Left lobe of liver (tissue), 2 donors: ENCODE data around the gene TSKU. TPM values are rescaled to one million over a fixed set of nuclear protein-coding genes. Genes with fewer than 3 reads are reported as not detected.

Experiments used
- ATAC-seq: fragments of 200-7000 bp; cut with Tn5 transposase; one replicate; pipeline ENCODE4 v1.9.1; 2020; ENCODE audit warnings: mild to moderate bottlenecking, moderate library complexity
- DNase-seq: peaks from one replicate; pipeline ENCODE4 v3.0.0-alpha.2; 2020; ENCODE audit warnings: low spot score
- total RNA-seq: library from RNA; stranded (reverse); gene quantifications from one replicate; pipeline ENCODE4 v1.2.1, GENCODE V29; 2021
- donor health status: DM: no; HTN: no; CAD: no; lungs with moderate emphysema.
- donor health status: DM: no; HTN: yes; CAD: no.

Gene TSKU, protein sequence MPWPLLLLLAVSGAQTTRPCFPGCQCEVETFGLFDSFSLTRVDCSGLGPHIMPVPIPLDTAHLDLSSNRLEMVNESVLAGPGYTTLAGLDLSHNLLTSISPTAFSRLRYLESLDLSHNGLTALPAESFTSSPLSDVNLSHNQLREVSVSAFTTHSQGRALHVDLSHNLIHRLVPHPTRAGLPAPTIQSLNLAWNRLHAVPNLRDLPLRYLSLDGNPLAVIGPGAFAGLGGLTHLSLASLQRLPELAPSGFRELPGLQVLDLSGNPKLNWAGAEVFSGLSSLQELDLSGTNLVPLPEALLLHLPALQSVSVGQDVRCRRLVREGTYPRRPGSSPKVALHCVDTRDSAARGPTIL
- total RNA-seq, result 547 TPM

DNA sequence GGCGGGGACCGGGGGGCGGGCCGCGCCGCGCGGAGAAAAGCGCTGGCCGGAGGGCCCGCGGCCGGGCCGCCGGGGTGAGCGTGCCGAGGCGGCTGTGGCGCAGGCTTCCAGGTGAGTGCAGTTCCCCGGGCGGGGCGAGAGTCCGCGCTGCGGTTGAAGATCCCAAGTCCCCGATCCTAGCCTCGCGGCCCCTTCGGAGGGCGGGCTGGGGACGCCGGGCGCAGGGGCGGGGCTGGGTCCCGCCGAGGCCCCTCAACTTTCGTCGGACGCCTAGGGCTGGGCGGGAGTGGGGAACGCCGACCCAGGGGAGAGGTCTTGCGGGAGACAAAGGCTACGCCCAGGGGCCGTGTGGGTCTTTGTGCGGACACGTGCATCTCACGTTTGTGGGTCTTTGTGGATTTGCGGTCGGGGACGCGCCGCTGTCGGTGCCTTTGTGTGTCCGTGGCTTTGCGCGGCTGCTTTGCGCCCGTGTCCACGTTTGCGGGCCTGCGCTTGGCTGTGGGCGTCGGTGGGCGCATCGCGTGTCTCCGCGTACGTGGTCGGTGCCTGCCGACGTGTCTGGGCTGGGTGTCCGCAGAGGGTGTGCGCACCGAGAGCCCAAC lies at the start of gene TSKU:
TSKU (plus strand) TSS at position 63 of the 602 bp plus-strand sequence. CDS start 12,261 bp downstream, outside the sequence.
- ATAC-seq (peak; percentile 4), DNase-seq (no peak)

DNA sequence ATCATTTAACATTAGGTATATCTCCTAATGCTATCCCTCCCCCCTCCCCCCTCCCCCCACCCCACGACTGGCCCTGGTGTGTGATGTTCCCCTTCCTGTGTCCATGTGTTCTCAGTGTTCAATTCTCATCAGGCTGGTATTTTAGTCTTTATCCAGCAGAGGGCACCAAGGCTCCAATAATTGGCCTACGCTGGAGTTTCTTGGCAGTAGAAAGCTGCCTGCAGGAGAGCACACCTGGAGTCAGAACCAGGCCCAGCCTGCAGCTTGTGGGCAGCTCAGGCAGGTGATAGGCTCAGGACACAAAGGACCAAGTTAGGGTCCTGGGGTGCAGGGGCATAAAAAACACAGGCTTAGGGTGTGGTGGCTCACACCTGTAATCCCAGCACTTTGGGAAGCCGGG lies 49.2 kb upstream of the TSKU start:
- peak; percentile 65 for DNase-seq

DNA sequence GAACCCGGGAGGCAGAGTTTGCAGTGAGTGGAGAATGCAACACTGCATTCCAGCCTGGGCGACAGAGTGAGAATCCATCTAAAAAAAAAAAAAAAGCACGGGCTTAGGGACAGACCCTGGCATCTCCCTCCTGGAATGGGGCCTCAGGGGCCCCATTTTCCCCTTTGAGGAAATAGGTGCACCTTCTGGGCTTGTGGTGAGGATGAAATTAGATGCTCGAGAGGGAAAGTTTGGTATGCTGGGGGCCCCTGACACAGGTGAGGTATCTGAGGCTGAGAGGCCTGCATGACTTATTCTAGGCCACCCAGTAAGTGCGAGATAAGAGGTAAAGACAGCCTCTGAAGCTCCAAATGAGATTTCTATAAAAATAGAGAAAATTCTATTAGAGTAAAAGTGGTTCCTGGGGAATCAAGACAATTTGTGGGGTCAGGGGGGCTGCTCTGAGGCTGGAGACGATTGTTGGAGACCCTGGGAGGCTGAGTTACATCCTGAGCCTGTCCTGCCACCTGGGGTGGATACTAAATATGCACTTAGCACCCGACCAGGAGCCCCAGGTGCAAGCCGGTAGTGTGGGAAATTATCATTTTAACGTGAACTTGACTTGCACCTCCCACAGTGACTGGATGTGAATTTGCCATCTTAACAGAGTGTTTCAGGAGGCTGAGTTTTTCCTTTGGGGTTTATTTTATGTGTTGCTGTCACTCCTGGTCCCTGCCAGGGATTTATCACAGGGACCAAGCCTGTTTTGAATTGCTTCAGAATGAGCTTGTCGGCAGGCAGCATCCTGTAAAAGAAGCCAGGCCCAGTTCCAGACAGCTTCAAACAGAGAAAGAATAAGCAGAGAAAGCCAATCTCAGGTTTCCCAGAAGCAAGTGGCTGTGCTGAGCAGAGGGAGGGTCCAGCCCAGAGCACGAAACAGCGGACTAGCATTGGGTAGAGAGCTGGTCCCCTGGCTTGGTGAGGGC lies 48.4 kb upstream of the TSKU start:
- no peak for DNase-seq
- no peak for ATAC-seq

More for the DNA sequence above, 49.2 kb upstream of the TSKU start:
- peak; percentile 97 for ATAC-seq

DNA sequence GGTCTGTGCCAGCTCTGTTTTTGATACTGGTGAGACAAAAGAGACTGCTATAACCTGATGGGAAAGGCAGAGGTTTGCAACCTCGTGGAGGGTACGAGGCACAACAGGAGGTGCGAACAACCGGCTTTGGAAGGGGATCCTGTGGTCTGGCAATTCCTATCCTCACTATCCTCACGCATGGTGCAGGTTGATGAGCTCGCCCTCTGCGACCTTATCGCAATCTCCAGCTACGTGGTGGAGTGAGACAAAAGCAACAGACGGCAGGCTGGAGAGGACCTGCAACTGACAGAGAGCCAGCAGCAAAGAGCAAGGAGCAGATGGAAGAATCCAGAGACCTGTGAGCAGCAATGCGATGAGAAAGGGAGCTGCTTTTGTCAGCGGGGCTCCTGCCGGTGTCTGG lies 47.3 kb upstream of the TSKU start:
- DNase-seq (no peak), ATAC-seq (no peak)

DNA sequence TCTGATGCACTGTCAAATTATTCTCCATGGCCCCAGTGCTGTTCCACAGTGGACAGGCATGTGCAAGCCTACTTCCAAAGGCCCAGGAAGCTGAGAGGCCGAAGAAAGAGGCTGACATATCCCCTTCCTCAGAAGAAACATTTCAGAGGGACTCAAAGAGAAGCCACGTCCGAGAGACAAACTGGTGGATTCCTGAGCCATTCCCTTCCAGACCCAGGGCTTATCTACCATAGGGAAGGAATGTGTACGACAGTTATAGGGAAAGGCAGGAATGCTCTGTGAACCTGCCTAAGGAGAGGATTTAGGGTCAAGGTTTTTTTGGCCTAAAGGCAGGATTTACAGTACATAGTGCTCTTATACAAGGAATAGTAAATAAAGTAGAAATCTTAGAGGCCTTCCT lies 46.9 kb upstream of the TSKU start:
- DNase-seq (no peak), ATAC-seq (no peak)

DNA sequence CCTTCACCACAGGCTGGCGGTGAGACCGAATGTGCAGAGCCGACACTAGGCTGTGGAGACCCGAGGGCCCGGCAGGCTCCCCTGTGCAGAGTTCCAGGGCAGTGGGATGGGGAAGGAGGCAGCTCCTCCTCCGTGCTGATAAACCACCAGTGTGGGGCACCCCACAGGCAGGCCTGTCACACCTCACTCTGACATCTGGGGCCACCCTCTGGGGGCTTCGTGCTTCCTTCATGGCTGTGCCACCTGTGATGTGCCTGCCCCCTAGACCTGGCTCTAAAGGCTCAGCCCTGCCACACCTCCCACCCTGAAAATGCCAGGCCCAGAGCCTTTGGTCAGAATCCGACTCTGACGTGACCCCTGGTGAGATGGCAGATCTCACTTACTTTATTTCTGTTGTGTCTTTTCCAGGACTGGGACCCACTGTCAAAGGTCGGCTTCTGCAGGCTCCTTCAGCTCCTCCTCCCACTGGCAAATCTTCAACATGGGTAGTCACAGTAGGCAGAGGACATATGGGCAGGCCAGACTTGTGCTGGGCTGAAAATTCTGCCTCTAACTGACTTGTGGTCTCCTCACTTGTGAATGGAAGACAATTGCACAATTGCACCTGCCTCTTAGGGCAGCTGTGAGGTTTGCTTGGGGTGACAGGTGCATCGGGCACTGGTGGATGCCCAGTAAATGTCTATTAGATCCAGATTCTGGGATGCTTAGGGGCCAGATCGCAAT lies 46.2 kb upstream of the TSKU start:
- ATAC-seq, result no peak

DNA sequence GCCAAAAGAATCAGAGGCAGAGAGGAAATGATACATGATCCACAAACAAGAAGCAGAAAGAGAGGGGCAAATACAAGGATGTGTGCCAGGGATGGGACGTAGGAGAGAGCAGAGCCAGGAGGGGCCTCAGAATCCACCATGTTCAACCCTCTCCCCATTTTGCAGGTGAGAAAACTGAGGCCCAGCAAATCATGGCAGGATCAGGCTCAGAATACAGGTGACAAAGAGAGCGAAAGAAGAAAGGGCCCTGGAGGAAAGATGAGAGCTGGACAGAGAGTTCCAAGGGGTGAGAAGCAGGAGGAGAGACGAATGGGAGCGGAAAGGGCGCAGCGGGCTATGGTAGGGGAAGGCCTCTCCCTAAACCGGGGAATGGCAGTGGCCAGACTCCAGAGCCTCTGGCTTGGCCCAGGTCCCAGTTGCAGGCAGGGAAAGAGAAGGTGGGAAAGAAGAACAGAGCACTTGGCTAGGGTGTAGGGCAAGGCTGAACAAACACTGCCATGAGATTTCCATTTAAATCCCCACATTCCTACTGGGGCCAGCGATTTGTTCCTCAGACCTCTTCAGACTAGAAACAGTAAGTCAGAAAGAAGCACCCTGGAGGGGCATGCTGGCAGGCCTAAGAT lies 44.4 kb upstream of the TSKU start:
- ATAC-seq (peak; percentile 15), DNase-seq (no peak)

More for the DNA sequence above, 46.2 kb upstream of the TSKU start:
- no peak for DNase-seq

DNA sequence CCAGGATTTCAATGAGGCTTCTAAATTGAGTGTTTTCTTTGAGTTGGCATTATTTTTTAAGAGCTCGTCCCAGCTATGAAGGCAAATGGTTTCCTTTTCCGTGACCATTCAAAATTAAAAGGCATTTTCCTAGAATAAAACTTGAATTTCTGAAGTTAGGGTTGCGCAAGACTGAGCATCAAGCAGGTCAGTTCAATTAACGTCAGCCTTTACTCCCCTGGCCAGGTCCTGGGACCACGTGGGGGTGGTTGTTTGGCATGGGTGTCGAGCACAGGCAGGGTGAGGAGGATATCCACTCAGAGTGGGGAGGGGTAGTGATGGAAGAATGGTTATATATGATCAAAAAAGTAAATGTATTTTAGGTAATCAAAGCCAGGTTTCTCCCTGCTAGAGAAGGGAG lies 43.4 kb upstream of the TSKU start:
- DNase-seq (no peak), ATAC-seq (peak; percentile 71)

DNA sequence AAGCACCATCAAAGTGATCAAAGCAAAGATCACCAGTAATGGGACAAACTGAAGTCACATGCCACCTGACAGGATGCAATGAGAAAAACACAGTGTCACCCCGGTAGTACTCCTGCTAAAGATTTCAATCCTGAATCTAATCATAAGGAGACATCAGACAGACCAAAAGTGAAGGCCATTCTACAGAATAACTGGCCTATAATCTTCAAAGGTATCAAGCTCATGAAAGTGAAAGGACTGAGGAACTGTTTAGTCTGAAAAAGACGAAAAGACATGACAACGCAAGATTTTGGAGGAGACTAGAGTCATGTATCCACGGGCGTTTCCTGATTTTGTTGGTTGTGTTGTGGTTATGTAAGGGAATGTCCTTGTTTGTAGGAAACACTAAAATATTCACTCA lies 42.4 kb upstream of the TSKU start:
- DNase-seq, result no peak
- ATAC-seq, result no peak

DNA sequence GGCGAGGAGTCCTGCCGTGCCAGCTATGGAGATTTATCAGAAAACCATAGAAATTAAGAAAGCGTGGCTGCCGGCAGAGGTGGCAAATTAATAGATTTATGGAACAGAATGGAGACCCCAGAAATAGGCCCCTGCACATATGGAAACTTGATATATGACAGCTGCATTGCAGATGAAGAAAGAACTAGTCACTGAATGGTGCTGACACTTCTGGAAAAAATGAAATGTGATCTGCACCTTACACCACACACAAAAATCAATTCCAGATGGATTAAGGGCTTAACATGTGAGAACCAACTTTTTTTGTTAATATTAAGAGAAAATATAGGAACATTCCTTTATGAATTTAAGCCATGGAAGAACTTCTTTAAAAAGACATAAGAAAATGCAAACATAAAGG lies 40.3 kb upstream of the TSKU start:
- DNase-seq (no peak), ATAC-seq (no peak)

DNA sequence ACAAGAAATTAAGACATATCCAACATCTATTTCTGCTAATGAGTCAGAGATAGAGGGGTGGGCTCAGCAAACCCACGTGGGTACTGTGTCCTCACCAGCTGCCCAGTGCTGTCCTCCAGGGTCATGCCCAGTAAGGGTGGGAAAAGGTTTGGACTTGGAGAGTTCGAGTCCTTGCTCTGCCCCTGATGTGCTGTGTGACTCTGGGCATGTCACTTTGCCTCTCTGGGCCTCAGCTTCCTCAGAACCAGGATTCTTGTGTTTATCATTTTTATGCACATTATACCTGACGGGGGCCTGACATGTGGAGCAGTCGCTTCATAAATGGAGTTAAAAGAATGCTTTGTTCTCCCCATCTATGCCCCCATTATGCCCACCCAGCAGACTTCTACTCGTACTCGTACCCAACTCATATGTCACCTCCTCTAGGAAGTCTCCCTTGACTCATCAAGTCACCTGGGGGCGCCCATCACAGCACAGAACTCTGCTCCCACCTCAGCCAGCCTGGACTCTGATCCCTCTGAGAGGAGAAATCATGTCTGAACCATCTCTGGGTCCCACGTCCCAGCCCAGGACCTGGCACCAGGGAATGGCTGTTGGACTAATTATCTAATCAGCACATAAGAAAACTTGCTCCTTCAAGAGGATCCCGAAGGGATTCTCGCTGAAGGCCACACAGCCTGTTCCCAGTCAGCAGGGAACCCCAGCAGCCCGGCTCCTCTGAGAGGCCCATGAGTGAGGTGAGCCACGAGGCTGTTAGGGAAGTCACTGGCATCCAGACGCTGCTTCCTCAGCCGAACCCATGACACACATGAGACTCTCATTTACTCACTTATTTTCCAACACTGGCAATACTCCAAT lies 38.7 kb upstream of the TSKU start:
- DNase-seq (no peak), ATAC-seq (peak; percentile 28)

DNA sequence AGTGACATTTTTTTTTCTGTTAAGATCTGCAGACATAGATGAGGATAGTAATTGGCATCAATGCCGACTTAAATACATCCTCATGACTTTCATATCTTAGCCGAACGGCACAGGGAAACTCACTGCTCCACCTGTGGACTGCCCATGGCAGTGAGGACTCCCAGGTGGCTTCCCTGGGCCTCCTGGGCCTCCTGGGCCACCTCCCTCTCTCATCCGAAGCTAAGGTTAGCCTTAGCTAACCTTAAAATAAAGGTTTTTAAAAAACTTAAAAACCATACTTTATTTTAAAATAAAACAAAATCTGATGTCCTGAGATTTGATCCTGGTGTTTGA lies 38.1 kb upstream of the TSKU start:
- no peak for ATAC-seq
- no peak for DNase-seq

DNA sequence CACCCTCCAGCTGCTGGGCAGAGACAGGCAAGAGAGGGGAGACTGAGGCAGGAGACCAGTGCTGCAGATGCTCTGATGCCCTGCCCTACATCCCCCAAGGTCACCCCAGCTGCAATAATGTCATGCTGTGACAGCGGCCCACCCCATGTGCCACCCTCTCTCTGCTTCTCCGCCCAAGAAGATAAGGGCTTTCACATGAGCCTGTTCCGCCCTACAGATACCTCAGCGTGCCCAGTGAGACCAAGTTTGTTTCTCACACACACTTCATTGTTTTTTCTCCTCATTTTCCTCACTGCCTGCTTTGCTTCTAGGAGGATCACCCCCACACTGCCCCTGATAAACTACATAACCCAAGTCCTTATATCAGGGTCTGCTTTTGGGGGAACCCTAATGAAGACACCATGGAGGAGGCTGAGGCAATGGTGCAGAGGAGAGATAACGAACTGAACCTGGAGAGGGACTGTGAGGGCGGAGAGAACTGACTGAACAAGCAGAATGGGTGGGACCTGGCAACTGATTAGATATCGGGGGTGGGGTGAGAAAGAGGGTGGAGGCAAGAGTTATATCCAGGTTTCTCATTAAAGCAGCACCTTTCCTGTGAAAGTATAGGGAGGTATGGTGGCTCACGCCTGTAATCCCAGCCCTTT lies 37.5 kb upstream of the TSKU start:
- DNase-seq (no peak), ATAC-seq (peak; percentile 69)

DNA sequence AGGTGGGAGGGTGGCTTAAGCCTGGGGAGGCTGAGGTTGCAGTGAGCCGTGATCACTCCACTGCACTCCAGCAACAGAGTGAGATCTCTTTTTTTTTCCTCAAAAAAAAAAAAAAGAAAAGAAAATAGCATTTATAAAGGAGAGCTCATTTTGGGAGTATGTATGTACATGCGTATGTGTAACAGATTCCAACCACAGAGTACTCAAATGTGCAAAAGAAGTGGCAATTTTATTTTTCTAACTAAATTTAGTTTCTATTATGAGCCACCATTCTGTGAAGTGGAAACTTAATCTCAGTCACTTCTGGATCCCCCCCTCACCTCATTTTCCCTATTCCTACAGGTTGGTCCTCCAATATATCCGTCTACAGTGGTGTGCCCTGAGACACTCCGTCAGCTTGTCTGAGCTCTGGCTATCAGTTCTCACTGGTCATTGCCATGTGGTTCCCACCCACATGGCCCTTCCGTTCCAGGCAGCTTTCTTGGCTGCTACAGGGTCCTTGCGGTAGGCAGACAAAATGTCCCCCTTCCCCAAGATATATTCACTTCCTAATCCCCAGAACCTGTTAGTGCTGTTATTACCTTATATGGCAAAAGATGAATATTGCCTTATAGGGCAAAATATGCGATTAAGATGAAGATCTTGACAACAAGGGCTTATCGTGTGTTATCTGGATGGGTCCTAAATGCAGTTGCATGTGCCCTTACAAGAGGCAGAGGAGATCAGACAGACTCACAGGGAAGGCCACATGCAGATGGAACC lies 35.8 kb upstream of the TSKU start:
- DNase-seq, result no peak
- ATAC-seq, result no peak

DNA sequence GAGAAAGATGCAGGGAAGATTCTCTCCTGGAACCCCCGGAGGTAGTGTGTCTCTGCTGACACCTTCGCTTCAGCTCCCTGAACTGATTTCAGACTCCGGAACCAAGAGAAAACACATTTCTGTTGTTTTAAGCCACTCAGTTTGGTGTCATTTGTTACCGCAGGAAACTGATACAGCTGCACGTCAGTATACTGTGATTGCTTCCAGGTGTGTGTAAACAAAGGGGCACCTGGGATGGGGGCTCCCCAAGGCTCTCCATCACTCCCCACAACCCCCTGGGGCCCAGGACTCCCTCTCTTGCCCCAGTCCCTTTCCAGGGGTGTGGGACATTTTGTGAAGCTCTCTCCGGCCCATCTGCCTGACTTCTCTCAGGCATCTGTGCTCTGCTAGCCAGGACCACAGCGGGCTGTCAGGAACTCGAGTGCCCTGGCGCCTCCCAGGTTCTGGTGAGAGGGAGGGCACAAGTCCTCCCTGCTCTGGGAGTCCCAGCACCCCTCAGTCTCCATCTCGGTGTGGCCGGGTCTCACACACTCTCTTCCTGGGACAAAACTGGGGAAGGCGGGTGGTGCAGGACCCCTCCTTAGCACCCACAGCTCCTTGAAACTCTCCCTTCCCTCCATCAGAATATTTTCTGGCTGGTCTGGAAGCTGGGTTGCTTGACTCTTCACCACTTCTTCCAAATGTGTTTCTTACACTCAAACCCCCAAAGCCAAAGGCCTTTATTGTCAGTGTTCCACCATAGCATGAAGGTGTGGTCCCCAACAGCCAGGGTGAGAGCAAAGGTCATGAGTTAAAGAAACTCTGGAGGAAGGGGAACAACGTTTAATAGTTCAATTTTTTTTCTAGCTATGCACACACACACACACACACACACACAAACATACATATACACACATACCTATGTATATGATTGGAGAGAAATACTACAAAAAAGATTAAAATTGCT lies 35.0 kb upstream of the TSKU start:
- ATAC-seq, result no peak
- DNase-seq, result no peak

DNA sequence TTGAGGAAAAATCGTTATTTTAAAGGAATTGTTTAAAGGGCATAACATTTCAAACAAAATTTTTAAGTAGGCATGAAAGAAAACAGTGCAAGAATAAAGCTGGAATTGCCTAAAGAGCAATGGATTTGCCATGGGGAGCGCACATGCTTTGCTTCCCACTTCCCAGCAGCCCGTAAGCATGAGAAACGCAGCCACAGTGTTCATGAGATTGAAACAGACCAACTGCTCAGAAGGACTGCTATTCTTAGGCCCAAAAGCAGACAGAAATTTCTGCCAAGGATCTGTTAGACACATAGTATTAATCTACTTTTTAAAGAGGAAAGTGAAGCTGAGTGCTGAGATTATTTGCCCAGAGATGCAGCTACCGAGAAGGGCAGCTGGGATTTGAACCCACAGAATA lies 34.2 kb upstream of the TSKU start:
- ATAC-seq, result no peak
- DNase-seq, result no peak

DNA sequence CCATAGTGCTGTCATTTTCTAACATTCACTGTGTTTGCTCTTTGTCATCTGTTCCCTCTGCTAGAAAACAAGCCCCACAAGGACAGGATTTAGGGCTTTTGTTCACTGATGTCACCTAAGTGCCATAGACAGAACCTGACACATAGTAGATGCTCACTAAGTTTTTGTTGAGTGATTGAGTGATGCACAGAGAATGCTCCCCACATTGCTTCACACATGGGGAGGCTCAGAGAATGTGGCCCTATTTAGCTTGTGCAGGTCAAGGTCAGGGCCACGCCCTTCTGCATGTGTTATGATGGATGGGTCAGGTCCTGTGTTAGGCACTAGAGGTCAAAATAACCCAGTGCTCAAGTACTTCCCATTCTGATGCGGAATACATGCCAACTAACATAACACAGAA lies 33.1 kb upstream of the TSKU start:
- DNase-seq (no peak), ATAC-seq (no peak)
